WTC11 (cell line): Measurements from ENCODE around the gene OR2M5. TPM values are rescaled to one million over a fixed set of nuclear protein-coding genes. Genes with fewer than 3 reads are reported as not detected.

Experiments used
- ATAC-seq: fragments of 200-7000 bp; cut with Tn5 transposase; 2 replicates; pipeline ENCODE4 v1.10.0; 2021; ENCODE audit warnings: mild to moderate bottlenecking, moderate library complexity
- CTCF ChIA-PET: fragments of 300-600 bp; sonication (Branson Sonifier 250); formaldehyde crosslinking; loops from one replicate; lab custom pipeline; 2021; ENCODE audit warnings: antibody characterized with exemption; lab: Charles Lee
- POLR2A ChIA-PET: fragments of 350-600 bp; sonication (Branson Sonifier 250); formaldehyde crosslinking; loops from one replicate; lab custom pipeline; 2021; ENCODE audit warnings: antibody characterized with exemption; lab: Charles Lee
- DNase-seq: peaks from one replicate; pipeline ENCODE4 v3.0.0; 2021; ENCODE audit warnings: low spot score
- H3K27ac Mint-ChIP-seq: 2 replicates; pipeline ENCODE4 v1.8.0; 2021; ENCODE audit warnings: mixed read lengths
- H3K27me3 Mint-ChIP-seq: 2 replicates; pipeline ENCODE4 v1.8.0; 2021; ENCODE audit warnings: low read depth, mild to moderate bottlenecking, moderate library complexity, mixed read lengths
- H3K36me3 Mint-ChIP-seq: 2 replicates; pipeline ENCODE4 v1.8.0; 2021; ENCODE audit warnings: mixed read lengths
- H3K4me1 Mint-ChIP-seq: 2 replicates; pipeline ENCODE4 v1.8.0; 2022; ENCODE audit warnings: mixed read lengths
- H3K4me3 Mint-ChIP-seq: 2 replicates; pipeline ENCODE4 v1.8.0; 2021; ENCODE audit warnings: mild to moderate bottlenecking, moderate library complexity, mixed read lengths
- H3K9me3 Mint-ChIP-seq: 2 replicates; pipeline ENCODE4 v1.8.0; 2021; ENCODE audit warnings: mixed read lengths
- FOXJ3 ChIP-seq: sonication (generic); formaldehyde crosslinking; IDR thresholded peaks from 2 replicates; pipeline ENCODE4 v1.9.0; 2021; ENCODE audit warnings: missing genetic modification reagents, mild to moderate bottlenecking, borderline replicate concordance
- GRHL2 ChIP-seq: fragments of 250-450 bp; sonication (Bioruptor Pico); IDR thresholded peaks from 2 replicates; pipeline ENCODE4 v1.8.0; 2022; ENCODE audit warnings: mild to moderate bottlenecking, moderate library complexity; ENCODE audit not compliant: insufficient replicate concordance, severe bottlenecking
- HMGA2 ChIP-seq: fragments of 250-450 bp; sonication (Bioruptor Pico); IDR thresholded peaks from 2 replicates; pipeline ENCODE4 v1.4.0; 2021; ENCODE audit warnings: mild to moderate bottlenecking, moderate library complexity
- KAT7 ChIP-seq: sonication (generic); formaldehyde crosslinking; IDR thresholded peaks from 2 replicates; pipeline ENCODE4 v1.8.1; 2023; ENCODE audit warnings: missing genetic modification reagents, mild to moderate bottlenecking, borderline replicate concordance
- NFYB ChIP-seq: sonication (generic); formaldehyde crosslinking; conservative IDR thresholded peaks from 2 replicates; pipeline ENCODE4 v1.8.0; 2022; ENCODE audit warnings: low read depth, missing genetic modification reagents
- NR1H2 ChIP-seq: sonication (generic); formaldehyde crosslinking; IDR thresholded peaks from 2 replicates; pipeline ENCODE4 v1.9.0; 2021; ENCODE audit warnings: mild to moderate bottlenecking, moderate library complexity, missing genetic modification reagents
- NR3C1 ChIP-seq: sonication (generic); formaldehyde crosslinking; conservative IDR thresholded peaks from 2 replicates; pipeline ENCODE4 v1.8.1; 2023; ENCODE audit warnings: low read depth, mild to moderate bottlenecking, missing genetic modification reagents
- OVOL2 ChIP-seq: fragments of 250-450 bp; sonication (Bioruptor Pico); IDR thresholded peaks from 2 replicates; pipeline ENCODE4 v1.9.0; 2021; ENCODE audit warnings: mild to moderate bottlenecking, borderline replicate concordance
- PRDM15 ChIP-seq: sonication (generic); formaldehyde crosslinking; IDR thresholded peaks from 2 replicates; pipeline ENCODE4 v1.8.0; 2022; ENCODE audit warnings: missing genetic modification reagents
- RORB ChIP-seq: fragments of 250-450 bp; sonication (Bioruptor Pico); IDR thresholded peaks from 2 replicates; pipeline ENCODE4 v1.9.0; 2021; ENCODE audit warnings: mild to moderate bottlenecking
- SMAD3 ChIP-seq: sonication (generic); formaldehyde crosslinking; IDR thresholded peaks from 2 replicates; pipeline ENCODE4 v1.8.0; 2022; ENCODE audit warnings: missing genetic modification reagents, mild to moderate bottlenecking, borderline replicate concordance
- TCF7 ChIP-seq: sonication (generic); formaldehyde crosslinking; IDR thresholded peaks from 2 replicates; pipeline ENCODE4 v1.8.0; 2022; ENCODE audit warnings: mild to moderate bottlenecking, low read depth, missing genetic modification reagents, moderate library complexity
- ZNF138 ChIP-seq: sonication (generic); formaldehyde crosslinking; conservative IDR thresholded peaks from 2 replicates; pipeline ENCODE4 v1.8.1; 2022; ENCODE audit warnings: mild to moderate bottlenecking, moderate library complexity, missing genetic modification reagents
- ZNF219 ChIP-seq: sonication (generic); formaldehyde crosslinking; IDR thresholded peaks from 2 replicates; pipeline ENCODE4 v1.8.0; 2023; ENCODE audit warnings: missing genetic modification reagents, mild to moderate bottlenecking, borderline replicate concordance
- ZNF416 ChIP-seq: fragments of 250-450 bp; sonication (Bioruptor Pico); IDR thresholded peaks from 2 replicates; pipeline ENCODE4 v1.9.0; 2021; ENCODE audit warnings: mild to moderate bottlenecking, inconsistent platforms
- ZNF423 ChIP-seq: fragments of 250-450 bp; sonication (Bioruptor Pico); IDR thresholded peaks from 2 replicates; pipeline ENCODE4 v2.1.2; 2022; ENCODE audit warnings: mild to moderate bottlenecking, moderate library complexity
- total RNA-seq: library from RNA; stranded (reverse); gene quantifications from 3 replicates; pipeline ENCODE4 v1.2.3, GENCODE V29; 2021
- TF ChIP-seq, protein P1 (sequence below): sonication (generic); formaldehyde crosslinking; IDR thresholded peaks from 2 replicates; pipeline ENCODE4 v1.8.1; 2022; ENCODE audit warnings: mild to moderate bottlenecking, missing genetic modification reagents, moderate library complexity, borderline replicate concordance
- TF ChIP-seq, protein P2 (sequence below): fragments of 250-450 bp; sonication (Bioruptor Pico); IDR thresholded peaks from 2 replicates; pipeline ENCODE4 v2.1.2; 2022; ENCODE audit warnings: mild to moderate bottlenecking, moderate library complexity
- TF ChIP-seq, protein P3 (sequence below): sonication (generic); formaldehyde crosslinking; IDR thresholded peaks from 2 replicates; pipeline ENCODE4 v1.8.0; 2023; ENCODE audit warnings: missing genetic modification reagents, mild to moderate bottlenecking, borderline replicate concordance
- TF ChIP-seq, protein P4 (sequence below): sonication (generic); formaldehyde crosslinking; IDR thresholded peaks from 2 replicates; pipeline ENCODE4 v1.8.1; 2023; ENCODE audit warnings: mild to moderate bottlenecking, missing genetic modification reagents, moderate library complexity

The OR2M5 gene
- total RNA-seq, 1 experiment from 2014 or later: not detected

GRCh38 chr1:248114890-248115289, 30.1 kb upstream of the OR2M5 start:
- Mint-ChIP-seq H3K27ac (no peak overlapping the region), H3K4me3 (no peak overlapping the region), H3K27me3 (no peaks in the 10 kb centered on the region), H3K4me1 (no peaks in the 10 kb centered on the region), H3K9me3 (peaks cover 58% of the 10 kb centered on the region), H3K36me3 (peaks cover 38% of the 10 kb centered on the region)
- CTCF ChIA-PET: no interaction called here
- ATAC-seq (no peak), DNase-seq (no peak)
- POLR2A ChIA-PET: no interaction called here
- TF ChIP-seq TCF7 (CRISPR knock-in tag) (no peak), OVOL2 (CRISPR knock-in tag) (no peak), ZNF423 (no peak)
- TF ChIP-seq, protein P1, sequence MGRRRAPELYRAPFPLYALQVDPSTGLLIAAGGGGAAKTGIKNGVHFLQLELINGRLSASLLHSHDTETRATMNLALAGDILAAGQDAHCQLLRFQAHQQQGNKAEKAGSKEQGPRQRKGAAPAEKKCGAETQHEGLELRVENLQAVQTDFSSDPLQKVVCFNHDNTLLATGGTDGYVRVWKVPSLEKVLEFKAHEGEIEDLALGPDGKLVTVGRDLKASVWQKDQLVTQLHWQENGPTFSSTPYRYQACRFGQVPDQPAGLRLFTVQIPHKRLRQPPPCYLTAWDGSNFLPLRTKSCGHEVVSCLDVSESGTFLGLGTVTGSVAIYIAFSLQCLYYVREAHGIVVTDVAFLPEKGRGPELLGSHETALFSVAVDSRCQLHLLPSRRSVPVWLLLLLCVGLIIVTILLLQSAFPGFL: no peak

DNA sequence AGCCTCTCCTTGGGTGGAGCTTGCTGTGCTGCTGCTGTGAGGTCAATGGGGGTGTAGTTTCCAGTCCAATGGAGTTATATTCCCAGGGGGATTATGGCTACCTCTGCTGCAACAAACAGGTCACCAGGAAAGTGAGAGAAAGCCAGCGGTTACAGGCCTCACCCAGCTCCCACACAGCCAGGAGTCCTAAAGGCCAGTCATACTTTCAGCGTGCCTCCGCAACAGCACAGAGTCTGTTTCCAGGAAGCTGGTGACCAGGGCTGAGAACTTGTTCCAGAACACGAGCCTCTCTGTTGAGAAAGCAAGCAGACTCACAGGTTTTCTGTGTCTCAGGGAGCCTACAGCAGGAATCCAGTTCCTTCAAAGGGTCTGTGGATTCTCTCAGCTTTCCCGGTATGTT, 17.3 kb upstream of the OR2M5 start:
- Mint-ChIP-seq H3K36me3 (peaks cover 78% of the 10 kb centered on the region), H3K4me1 (no peaks in the 10 kb centered on the region), H3K27me3 (peaks cover 20% of the 10 kb centered on the region), H3K27ac (no peak overlapping the region), H3K4me3 (no peak overlapping the region), H3K9me3 (peaks cover 89% of the 10 kb centered on the region)
- no peak for DNase-seq
- ChIA-PET POLR2A (no interaction called here), CTCF (no interaction called here)
- TF ChIP-seq GRHL2 (CRISPR knock-in tag): no peak
- TF ChIP-seq NR3C1 (CRISPR knock-in tag): no peak
- TF ChIP-seq, protein P2, sequence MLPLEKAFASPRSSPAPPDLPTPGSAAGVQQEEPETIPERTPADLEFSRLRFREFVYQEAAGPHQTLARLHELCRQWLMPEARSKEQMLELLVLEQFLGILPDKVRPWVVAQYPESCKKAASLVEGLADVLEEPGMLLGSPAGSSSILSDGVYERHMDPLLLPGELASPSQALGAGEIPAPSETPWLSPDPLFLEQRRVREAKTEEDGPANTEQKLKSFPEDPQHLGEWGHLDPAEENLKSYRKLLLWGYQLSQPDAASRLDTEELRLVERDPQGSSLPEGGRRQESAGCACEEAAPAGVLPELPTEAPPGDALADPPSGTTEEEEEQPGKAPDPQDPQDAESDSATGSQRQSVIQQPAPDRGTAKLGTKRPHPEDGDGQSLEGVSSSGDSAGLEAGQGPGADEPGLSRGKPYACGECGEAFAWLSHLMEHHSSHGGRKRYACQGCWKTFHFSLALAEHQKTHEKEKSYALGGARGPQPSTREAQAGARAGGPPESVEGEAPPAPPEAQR (CRISPR knock-in tag): no peak
- TF ChIP-seq FOXJ3 (CRISPR knock-in tag): no peak
- TF ChIP-seq SMAD3 (CRISPR knock-in tag): no peak
- TF ChIP-seq ZNF416 (CRISPR knock-in tag): no peak
- no peak for TF ChIP-seq NR1H2 (CRISPR knock-in tag)
- no peak for TF ChIP-seq RORB
- TF ChIP-seq ZNF138: no peak
- no peak for TF ChIP-seq KAT7 (CRISPR knock-in tag)
- no peak for TF ChIP-seq NFYB (CRISPR knock-in tag)
- TF ChIP-seq, protein P3, sequence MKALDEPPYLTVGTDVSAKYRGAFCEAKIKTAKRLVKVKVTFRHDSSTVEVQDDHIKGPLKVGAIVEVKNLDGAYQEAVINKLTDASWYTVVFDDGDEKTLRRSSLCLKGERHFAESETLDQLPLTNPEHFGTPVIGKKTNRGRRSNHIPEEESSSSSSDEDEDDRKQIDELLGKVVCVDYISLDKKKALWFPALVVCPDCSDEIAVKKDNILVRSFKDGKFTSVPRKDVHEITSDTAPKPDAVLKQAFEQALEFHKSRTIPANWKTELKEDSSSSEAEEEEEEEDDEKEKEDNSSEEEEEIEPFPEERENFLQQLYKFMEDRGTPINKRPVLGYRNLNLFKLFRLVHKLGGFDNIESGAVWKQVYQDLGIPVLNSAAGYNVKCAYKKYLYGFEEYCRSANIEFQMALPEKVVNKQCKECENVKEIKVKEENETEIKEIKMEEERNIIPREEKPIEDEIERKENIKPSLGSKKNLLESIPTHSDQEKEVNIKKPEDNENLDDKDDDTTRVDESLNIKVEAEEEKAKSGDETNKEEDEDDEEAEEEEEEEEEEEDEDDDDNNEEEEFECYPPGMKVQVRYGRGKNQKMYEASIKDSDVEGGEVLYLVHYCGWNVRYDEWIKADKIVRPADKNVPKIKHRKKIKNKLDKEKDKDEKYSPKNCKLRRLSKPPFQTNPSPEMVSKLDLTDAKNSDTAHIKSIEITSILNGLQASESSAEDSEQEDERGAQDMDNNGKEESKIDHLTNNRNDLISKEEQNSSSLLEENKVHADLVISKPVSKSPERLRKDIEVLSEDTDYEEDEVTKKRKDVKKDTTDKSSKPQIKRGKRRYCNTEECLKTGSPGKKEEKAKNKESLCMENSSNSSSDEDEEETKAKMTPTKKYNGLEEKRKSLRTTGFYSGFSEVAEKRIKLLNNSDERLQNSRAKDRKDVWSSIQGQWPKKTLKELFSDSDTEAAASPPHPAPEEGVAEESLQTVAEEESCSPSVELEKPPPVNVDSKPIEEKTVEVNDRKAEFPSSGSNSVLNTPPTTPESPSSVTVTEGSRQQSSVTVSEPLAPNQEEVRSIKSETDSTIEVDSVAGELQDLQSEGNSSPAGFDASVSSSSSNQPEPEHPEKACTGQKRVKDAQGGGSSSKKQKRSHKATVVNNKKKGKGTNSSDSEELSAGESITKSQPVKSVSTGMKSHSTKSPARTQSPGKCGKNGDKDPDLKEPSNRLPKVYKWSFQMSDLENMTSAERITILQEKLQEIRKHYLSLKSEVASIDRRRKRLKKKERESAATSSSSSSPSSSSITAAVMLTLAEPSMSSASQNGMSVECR (CRISPR knock-in tag): no peak
- no peak for TF ChIP-seq HMGA2 (CRISPR knock-in tag)
- TF ChIP-seq PRDM15 (CRISPR knock-in tag): no peak
- TF ChIP-seq ZNF219 (CRISPR knock-in tag): no peak
- TF ChIP-seq, protein P4, sequence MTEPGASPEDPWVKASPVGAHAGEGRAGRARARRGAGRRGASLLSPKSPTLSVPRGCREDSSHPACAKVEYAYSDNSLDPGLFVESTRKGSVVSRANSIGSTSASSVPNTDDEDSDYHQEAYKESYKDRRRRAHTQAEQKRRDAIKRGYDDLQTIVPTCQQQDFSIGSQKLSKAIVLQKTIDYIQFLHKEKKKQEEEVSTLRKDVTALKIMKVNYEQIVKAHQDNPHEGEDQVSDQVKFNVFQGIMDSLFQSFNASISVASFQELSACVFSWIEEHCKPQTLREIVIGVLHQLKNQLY: no peak
- no peak for ATAC-seq
